H1 (cell line): Measurements from ENCODE around the gene RFTN2. TPM values are rescaled to one million over a fixed set of nuclear protein-coding genes. Genes with fewer than 3 reads are reported as not detected.

Experiments
- ATF2 ChIP-seq: IDR thresholded peaks from 2 replicates; pipeline ENCODE4 v1.6.1; 2012; ENCODE audit warnings: low read length, inconsistent platforms
- ATF3 ChIP-seq: IDR thresholded peaks from 2 replicates; pipeline ENCODE4 v1.6.1; 2011; ENCODE audit warnings: low read depth, mild to moderate bottlenecking, low read length; ENCODE audit not compliant: insufficient read depth
- CHD2 ChIP-seq: IDR thresholded peaks from 2 replicates; pipeline ENCODE4 v1.6.1; 2012; ENCODE audit warnings: low read length, improper control_type of control experiment
- HDAC2 ChIP-seq, 2 experiments: fragments of 300-600 bp in 1 of 2; sonication (generic) in 1 of 2; IDR thresholded peaks; 2 replicates each; pipeline ENCODE4 v1.6.1; 2011 to 2012; ENCODE audit warnings: low read depth in 2 of 2, low read length in 2 of 2, mild to moderate bottlenecking in 2 of 2, moderate library complexity in 2 of 2, borderline replicate concordance in 1 of 2, inconsistent platforms in 1 of 2
- KDM1A ChIP-seq: fragments of 200-600, 300-600 bp; sonication (generic); IDR thresholded peaks from 2 replicates; pipeline ENCODE4 v1.7.1; 2016; ENCODE audit warnings: mild to moderate bottlenecking, low read length, borderline replicate concordance
- polyA plus RNA-seq, 7 experiments: library from polyadenylated mRNA; depleted of rRNA in 3 of 7; stranded (reverse) in 5 of 7; unstranded in 2 of 7; fragments of >200 nt in 5 of 7; fragments of 200-250 nt in 2 of 7; gene quantifications; 1 replicate in 5 of 7; 2 replicates in 1 of 7; 4 replicates in 1 of 7; pipeline versions ENCODE4 v1.2.1 to v1.2.3, GENCODE V29; 2011 to 2013; ENCODE audit warnings: missing spikeins in 2 of 7, mixed read lengths in 2 of 7
- total RNA-seq: library from RNA; stranded (reverse); fragmentation: NEBNext Ultra II Directional; extraction: Animal tissue kit (Norgen Biotek cat#: 25700); gene quantifications from 2 replicates; pipeline ENCODE4 v1.2.1, GENCODE V29; 2021

Gene RFTN2
- total and polyA plus RNA-seq, 2 of the 8 experiments (the other 6 are each of a cell fraction or from before 2014, with no cell fraction given) = 2.3 to 2.4 TPM

GRCh38 chr2:197547163-197547900, 128.1 kb downstream of the RFTN2 start (continued):
- TF ChIP-seq ATF3 = no peak
- no peak for TF ChIP-seq KDM1A
- TF ChIP-seq ATF2 = no peak
- TF ChIP-seq HDAC2 (IDR thresholded peaks at IDR 0.05; ENCODE audit: borderline replicate concordance in 1 of 2, low read depth in 2 of 2, low read length in 2 of 2) = no peak
- no peak for TF ChIP-seq CHD2
